ENCODE results near the gene CCDC192.
"Not testable (repeated sequence)": the region's sequence is repeated elsewhere in the genome, so short reads cannot be mapped to it uniquely, and the experiment has no call there.

The CCDC192 gene

GRCh38 chr5:127758766-127759283 lies 55.6 kb downstream of the CCDC192 start:
- DNase-seq (ENCODE audit: extremely low read depth in 1 of 2, low read depth in 1 of 2), result no peak

DNA sequence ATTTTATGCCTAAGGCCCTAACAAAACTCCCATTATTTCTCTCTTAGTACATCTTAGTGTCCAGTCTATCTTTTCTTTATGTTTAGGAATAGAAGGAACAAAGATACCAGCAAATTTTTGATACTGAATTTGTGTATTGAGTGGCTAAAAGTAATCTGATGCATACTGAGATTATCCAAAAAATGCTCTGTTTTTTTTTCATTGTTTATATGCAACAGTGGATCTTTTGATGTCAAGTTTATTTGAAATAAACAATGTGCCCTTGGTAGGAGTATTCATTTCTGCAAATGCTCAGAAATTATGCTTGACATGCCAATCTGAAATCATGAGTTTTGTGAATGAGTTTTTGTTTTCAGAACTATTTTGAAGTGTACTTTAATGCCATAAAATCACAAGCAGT lies 58.7 kb downstream of the CCDC192 start:
- DNase-seq (ENCODE audit: extremely low read depth in 1 of 2, low read depth in 1 of 2), result no peak

GRCh38 chr5:127762412-127762811 lies 59.2 kb downstream of the CCDC192 start:
- DNase-seq (ENCODE audit: extremely low read depth in 1 of 2, low read depth in 1 of 2), result no peak

GRCh38 chr5:127766676-127767335 lies 63.6 kb downstream of the CCDC192 start:
- no peak for DNase-seq (ENCODE audit: extremely low read depth in 1 of 2, low read depth in 1 of 2)

GRCh38 chr5:127769386-127769785 lies 66.2 kb downstream of the CCDC192 start:
- DNase-seq (ENCODE audit: extremely low read depth in 1 of 2, low read depth in 1 of 2), result no peak

- no peak for DNase-seq (ENCODE audit: extremely low read depth in 1 of 2, low read depth in 1 of 2)
Observed at GRCh38 chr5:127770272-127770671, 67.1 kb downstream of the CCDC192 start.

DNA sequence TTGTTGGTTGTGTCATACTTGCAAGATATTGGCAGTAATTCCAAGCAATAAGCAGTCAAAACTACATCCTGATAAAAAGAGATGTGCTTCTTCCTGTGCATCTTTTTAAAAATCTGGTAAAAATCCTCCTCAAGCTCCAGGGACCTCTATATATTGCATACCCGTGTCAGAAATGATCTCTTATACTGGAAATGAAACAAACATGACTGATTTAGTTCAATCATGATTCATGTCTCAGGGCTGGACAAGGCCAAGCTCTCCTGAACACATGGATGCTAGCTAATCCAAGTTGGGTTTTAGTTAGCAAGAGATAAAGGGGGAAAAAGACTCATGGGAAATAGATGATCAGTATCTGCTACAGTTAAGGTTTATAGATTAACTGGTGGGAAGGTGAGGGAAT lies 69.3 kb downstream of the CCDC192 start:
- DNase-seq (ENCODE audit: extremely low read depth in 1 of 2, low read depth in 1 of 2), result no peak

DNA sequence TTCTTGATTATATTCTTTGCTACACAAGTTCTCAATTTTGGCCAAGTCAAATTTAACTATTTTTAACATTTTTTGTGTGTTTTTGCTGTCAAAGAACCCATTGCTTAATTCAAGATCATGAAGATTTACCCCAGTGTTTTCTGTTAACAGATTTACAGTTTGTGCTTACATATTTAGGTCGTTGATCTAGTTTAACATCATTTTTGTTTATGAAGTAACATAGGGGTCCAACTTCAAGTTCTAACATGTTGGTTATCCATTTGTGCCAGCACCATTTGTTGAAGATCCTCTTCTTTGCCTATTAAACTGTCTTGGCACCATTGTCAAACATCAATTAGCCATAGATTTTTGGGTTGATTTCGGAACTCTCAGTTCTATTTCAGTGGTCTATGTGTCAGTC lies 71.0 kb downstream of the CCDC192 start:
- DNase-seq (ENCODE audit: extremely low read depth in 1 of 2, low read depth in 1 of 2), result no peak

DNA sequence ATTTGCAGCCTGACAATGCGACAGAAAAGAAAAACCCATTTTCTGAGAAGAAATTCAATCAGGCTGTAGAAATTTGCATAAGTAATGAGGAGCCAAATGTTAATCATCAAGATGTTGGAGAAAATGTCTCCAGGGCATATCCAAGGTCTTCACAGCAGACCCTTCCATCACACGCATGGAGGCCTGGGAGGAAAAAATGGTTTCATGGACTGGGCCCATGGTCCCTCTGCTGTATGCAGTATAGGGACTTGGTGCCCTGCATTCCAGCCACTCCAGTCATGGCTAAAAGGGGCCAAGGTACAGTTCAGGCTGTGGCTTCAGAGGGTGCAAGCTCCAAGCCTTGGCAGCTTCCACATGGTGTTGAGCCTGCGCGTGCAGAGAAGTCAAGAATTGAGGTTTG lies 73.3 kb downstream of the CCDC192 start:
- no peak for DNase-seq (ENCODE audit: extremely low read depth in 1 of 2, low read depth in 1 of 2)

DNA sequence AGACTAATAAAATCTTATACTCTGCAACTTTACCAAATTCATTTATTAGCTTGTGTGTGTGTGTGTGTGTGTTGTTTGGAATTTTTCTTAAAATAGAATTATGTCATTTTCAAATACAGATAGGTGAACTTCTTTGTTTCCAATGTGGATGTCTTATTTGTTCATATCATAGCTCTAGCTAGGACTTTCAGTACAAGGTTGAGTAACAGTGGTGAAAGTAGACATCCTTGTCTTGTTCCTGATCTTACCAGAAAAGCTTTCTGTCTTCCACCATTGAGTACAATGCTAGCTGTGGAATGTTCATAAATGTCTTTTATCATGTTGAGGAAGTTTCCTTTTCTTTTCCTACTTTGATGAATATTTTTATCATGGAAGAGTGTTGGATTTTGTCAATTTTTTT lies 74.8 kb downstream of the CCDC192 start:
- no peak for DNase-seq (ENCODE audit: extremely low read depth in 1 of 2, low read depth in 1 of 2)

DNA sequence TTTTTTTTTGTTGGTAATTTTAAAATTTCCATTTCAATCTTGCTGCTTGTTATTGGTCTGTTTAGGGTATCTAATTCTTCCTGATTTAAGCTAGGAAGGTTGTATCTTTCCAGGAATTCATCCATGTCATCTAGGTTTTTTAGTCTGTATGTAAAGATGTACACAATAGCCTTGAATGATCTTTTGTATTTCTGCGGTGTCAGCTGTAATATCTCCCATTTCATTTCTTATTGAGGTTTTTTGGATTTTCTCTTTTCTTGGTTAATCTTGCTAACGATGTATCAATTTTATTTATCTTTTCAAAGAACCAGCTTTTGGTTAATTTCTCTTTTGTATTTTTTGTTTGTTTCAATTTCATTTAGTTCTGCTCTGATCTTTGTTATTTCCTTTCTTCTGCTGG lies 79.3 kb downstream of the CCDC192 start:
- not testable (repeated sequence) for DNase-seq (ENCODE audit: extremely low read depth in 1 of 2, low read depth in 1 of 2)

DNA sequence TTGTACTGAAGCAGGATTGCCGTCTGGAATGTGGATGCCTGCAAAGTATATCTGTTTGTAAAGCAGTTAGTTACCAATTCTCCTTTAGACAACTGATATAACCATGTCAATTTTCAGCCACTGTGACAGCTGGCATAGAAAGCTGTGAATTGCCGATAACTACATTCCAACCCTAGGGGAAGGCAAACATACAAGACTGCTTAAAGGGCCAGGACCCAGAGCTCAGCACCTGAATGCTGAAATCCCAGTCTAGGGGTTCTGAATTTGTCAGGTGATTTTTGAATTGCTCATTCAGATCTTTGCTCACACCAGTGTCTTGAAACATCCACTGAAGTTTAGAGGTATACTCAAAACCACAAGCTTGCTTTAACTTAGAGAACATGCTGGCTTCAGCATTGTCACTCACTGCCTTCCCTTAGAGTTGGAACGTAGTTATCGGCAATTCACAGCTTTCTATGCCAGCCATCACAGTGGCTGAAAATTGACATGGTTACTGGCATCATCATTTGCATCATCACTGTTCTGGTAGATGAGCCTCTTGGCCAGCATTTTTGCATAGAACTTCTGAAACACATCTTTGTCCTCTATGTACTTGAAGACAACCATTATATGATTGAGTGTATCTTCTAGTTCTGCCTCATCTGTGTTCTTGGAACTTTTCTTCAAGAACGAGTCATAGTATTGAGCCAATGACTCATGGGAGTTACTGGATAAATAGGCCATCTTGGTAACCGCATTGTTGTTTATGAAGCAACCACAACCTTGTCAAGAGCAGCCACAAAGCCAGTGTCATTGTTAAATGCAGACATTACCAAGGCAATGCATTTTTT lies 82.1 kb downstream of the CCDC192 start:
- DNase-seq (ENCODE audit: extremely low read depth in 1 of 2, low read depth in 1 of 2), result no peak

- DNase-seq (ENCODE audit: extremely low read depth in 1 of 2, low read depth in 1 of 2), result no peak
Observed at GRCh38 chr5:127791439-127791838, 88.2 kb downstream of the CCDC192 start.

DNA sequence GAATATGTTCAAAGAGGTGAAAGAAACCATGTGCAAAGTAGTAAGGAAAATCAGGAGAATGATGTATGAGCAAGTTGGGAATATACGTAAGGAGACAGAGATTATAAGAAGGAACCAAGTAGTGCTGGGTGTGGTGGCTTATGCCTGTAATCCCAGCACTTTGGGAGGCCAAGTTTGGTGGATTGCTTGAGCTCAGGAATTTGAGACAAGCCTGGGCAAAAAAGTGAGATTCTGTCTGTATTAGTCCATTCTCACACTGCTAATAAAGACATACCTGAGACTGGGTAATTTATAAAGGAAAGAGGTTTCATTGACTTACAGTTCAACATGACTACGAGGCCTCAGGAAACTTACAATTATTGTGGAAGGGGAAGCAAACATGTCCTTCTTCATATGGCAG lies 88.7 kb downstream of the CCDC192 start:
- not testable (repeated sequence) for DNase-seq (ENCODE audit: extremely low read depth in 1 of 2, low read depth in 1 of 2)

DNA sequence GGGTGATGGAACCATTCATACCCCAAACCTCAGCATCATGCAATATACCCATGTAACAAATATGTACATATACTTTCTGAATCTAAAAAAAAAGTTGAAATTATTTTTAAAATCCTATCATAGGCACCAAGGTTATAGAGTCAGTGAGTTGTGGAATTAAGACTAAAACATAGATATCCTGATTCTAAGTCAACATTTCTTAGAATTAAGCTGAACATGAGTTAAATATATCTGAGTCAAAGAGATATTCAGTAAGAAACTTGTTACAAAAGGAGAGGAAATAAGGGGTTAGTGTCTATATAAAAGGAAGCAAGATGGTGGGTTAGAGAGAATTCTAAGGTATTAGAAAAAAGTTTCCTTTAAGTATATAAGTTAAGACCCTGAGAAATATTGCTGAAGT lies 89.9 kb downstream of the CCDC192 start:
- no peak for DNase-seq (ENCODE audit: extremely low read depth in 1 of 2, low read depth in 1 of 2)

DNA sequence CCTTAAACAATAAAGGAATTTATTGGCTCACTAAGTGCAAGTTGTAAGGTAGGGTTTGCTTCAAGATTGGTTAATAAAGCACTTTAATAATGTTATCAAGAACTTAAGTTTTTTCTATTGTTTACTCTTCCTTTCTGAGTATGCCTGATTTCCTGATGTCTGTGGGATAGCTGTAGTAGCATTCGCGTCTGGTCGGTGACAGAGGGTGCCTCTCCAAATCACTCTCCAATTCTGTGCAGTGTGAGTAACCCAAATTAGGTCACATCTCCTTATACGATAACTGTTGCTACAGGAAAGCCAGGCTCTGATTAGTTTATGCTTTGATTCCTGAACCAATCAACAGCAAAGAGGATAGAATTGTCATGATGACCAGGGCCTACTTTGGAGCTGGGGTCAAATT lies 90.7 kb downstream of the CCDC192 start:
- DNase-seq (ENCODE audit: extremely low read depth in 1 of 2, low read depth in 1 of 2), result no peak

DNA sequence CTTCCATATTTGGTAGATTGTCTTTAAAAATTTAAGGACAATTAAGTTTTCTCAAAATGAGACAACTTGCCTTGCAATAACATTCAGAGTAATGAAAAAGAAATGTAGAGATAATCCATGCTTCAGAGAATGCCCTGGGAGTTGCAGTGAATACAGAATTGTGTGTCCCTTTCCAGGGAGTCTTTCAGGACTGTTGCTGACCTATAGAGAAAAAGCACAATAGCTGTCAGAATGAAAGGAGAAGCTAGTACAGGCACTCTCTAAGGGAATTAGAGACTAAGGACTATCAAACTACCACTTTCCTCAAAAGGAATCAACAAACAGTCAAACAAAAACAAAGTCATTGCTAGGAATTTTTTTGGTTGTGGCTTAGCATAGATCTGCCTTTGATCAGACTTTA lies 93.0 kb downstream of the CCDC192 start:
- no peak for DNase-seq (ENCODE audit: extremely low read depth in 1 of 2, low read depth in 1 of 2)

- DNase-seq (ENCODE audit: extremely low read depth in 1 of 2, low read depth in 1 of 2), result no peak
Observed at GRCh38 chr5:127799293-127799905, 96.2 kb downstream of the CCDC192 start.

- no peak for DNase-seq (ENCODE audit: extremely low read depth in 1 of 2, low read depth in 1 of 2)
Observed at GRCh38 chr5:127801751-127802476, 98.7 kb downstream of the CCDC192 start.

- DNase-seq (ENCODE audit: extremely low read depth in 1 of 2, low read depth in 1 of 2), result no peak
Observed at GRCh38 chr5:127802477-127802865, 99.3 kb downstream of the CCDC192 start.

DNA sequence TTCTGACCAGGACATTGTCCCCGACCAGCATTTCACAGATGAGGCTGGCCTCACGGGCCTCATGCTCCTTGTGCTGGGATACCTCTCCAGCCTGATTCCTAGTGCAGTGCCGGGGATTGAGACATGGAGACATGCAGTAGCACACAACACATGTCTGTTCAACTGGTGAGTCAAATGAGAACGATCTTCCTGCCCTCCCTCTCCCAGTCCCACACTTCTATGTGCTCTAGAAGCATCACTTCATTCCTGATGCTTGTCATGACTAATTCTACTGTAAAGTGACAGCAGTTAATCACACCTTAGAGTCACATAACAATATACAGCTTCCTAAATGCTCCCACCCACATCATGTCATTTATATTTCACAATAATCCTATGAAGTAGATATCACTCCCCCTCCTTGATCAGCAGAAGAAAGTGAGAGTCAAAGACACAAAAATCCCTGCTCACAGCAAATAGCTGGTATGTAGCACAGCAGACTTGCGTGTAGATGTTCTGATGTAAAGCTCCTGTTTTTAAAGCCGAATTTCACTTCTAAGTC lies 101.8 kb downstream of the CCDC192 start:
- no peak for DNase-seq (ENCODE audit: extremely low read depth in 1 of 2, low read depth in 1 of 2)
